SIG-M5 treated with dmso at 0.1 percent for 504 hours (cell line): Measurements from ENCODE around the gene PSMG4.

ENCODE experiments used
- DNase-seq: peaks from one replicate; lab custom pipeline; 2025; ENCODE audit not compliant: unreplicated experiment; lab: John Stamatoyannopoulos, UW

Gene PSMG4

DNA sequence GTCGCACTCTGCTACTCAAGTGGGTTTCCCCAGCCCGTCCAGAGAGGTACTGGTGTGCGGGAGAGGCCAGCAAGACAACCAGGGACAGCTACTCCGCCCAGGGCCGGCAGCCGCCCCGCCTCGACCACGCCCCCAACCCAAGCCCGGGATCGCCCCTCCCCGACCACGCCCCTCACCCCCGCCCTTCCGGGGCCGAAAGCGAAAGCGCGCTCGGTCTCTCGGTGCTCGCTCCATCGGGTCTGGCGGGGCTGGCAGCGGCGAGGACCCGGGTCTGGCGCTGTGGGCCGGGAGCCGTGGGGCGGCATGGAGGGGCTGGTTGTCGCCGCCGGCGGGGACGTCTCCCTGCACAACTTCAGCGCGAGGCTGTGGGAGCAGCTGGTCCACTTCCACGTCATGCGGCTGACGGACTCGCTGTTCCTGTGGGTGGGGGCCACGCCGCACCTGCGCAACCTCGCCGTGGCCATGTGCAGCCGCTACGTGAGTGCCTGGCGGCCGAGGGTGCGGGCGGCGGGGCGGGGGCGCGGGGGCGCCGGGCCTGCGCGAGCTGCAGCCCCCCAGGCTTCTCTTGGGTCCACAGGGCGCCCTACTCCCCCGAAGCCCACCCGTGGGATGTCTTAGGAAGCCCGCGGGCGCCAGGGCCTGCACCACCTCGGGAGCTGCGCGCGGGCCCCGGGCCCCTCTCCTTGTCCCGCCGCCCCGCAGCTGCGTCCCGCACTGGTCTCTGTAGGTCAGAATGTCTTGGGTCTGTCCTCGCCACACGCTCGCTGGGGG lies at the start of gene PSMG4:
Gene PSMG4 (plus strand): TSS at position 228 of the 771 bp plus-strand sequence. CDS start 76 bp downstream, at position 304.
- peak; percentile 71 for DNase-seq

DNA sequence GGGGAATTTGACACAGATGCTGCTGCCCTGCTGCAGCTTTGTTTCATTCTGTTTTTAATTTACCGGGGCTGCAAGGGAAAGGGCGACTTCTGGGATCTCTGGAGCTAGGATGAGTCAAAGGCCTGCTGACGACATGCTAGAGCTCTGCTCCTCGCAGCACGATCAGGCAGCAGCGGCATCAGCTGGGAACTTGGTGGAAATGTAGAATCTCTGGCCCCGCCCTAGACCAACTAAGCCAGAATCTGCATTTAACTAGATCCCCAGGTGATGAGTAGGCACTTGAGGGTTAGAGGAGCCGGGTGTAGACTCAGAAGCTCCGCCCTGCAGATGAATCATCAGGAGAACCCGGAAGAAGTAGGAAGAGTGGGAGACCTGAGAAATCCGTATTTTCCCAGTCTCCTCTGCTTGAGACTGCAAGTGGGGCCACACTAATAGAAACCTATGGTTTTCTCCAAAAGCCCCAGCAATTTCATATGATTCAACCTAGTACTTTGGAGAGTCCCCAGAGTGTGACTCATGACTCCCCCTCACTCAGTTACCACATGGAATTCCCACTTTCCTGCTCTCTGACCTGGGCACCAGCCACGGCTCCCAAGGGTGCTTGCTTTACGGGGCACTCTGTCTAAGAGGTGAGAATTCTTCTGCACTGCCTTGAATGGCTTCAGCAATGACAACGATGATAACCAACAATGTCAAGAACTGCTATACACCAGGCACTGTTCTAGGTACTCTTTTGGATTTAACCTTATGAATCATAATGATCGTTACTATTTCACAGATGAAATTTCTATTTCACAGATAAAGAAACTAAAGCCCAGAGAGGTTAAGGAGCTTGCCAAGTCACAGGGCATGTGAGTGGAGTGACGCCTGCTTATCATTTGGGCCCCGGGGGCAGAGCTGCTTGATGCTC lies 49.4 kb upstream of the PSMG4 start:
- DNase-seq = peak; percentile 68

DNA sequence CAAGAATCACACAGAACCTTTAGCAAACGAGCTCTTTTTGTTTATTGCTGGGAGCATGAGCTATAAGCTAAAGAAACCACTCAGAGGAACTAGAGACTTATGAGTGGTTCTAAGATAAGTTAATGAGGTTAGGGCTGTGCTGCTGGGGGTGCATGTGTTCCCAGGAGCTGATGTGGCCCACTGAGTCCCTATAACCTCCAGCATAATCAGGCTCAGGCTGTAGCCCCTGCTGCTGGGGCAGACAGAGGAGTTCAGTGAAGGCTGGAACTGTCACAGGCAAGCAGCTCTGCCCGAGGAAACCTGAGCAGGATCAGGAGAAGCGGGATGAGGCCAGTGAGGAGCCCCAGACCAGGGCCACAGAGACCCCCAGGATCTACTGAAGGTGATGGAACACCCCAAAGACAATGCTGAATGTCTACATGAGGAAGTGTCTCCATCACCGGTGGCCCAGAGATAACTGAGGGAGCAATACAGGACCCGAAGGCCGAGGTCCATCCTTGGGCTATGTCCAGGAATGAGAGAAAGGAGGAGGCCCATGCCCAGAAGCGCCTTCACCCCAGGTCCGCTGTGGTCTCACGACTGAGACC lies 48.6 kb upstream of the PSMG4 start:
- DNase-seq = no peak

- no peak for DNase-seq
These were observed 47.1 kb upstream of the PSMG4 start for GRCh38 chr6:3211681-3212080.

- DNase-seq = no peak
These were observed 46.5 kb upstream of the PSMG4 start for GRCh38 chr6:3212261-3212660.

DNA sequence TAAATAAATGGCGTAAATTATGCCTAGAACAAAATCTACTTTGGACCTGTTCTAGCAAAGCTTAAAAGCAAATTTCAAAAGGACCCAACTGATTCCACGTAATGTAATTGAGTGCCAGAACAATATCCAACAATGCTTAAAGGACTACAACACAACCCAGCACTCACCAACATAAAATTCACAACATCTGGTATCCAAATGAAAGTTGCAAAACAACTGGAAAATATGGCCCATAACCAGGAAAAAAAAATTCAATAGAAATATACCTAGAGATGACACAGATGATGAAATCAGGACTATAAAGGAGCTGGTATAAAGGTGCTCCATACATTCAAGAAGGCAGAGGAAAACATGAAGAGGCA lies 45.4 kb upstream of the PSMG4 start:
- DNase-seq = no peak

DNA sequence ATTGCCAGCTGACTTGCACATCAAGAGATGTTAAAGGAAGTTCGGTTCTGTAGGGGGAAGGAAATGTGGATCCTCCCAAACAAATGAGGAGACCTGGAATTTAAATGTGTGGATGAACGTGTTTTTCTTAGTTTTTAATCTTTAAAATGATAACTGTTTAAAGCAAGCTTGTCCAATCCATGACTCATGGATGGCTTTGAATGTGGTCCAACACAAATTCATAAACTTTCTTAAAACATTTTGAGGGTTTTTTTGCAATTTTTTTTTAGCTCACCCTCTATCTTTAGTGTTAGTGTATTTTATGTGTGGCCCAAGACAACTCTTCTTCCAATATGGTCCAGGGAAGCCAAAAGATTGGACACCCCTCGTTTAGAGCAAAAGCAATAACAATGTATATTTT lies 43.8 kb upstream of the PSMG4 start:
- DNase-seq = no peak

DNA sequence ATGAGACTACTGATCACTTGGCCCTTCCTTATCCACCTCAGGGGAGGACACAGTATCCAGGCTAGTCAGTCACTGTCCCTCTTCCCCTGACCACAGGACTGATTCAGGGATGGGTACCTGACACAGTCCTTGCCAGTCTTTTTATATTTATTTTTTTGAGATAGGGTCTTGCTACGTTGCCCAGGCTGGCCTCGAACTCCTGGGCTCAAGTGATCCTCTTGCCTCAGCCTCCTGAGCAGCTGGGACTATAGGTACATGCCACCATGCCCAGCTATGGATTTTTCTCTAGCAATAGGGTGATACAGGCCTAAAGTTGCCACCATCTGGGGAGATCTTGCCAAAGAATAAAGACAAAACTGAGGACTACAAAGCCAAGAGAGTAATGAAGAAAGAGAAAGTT lies 41.5 kb upstream of the PSMG4 start:
- no peak for DNase-seq

DNA sequence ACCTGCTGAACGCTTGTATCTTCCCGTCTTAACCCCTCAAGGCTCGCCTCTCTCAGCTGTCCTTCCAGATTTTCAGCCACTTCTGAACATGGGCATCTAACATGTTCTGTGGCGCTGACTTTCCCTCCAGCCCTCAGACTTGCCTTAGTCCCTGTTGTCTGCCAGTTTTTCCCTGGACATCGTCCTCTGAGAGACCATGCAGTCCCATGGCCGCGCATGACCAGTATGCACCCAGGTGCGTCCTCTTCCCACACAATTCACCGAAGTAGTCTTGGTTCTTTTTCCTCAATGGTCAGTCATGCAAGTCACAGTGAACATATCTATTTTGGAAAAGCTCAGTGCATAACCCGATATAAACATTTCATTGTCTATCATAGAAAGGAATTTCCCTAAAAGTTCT lies 40.5 kb upstream of the PSMG4 start:
- no peak for DNase-seq

DNA sequence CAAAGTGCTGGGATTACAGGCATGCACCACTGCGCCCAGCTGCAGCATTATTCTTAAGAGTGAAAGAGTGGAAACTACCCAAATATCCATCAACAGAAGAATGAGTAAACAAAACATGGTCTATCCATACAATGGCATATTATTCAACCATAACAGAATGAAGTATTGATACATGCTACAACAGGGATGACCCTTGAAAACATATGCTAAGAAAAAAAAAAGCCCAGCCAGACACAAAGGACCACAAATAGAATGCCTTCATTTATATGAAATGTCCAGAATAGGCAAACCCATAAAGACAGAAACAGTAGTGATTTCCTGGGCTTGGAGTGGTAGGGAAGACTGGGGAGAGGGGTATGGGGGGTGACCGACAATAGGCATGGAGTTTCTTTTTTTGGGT lies 38.4 kb upstream of the PSMG4 start:
- no peak for DNase-seq

GRCh38 chr6:3221578-3221977 lies 37.2 kb upstream of the PSMG4 start:
- no peak for DNase-seq

- no peak for DNase-seq
These were observed 36.2 kb upstream of the PSMG4 start for GRCh38 chr6:3222506-3223038.

DNA sequence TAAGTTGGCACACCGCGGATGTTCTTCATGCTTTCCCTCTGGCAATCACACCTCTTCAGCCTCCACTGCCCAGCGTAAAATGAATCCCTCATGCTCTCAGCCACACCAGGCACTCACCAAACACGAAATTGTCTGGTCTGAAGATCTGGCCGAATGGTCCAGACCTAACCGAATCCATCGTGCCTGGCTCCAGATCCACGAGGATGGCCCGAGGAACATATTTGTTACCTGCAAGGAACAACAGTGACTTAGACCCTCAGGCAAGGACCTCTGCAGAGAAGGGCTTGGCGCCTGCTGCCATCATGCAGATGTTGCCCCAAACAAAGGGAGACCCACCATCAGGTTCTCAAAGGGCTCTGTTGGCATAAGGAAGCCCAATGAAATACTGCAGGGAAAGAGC lies 32.7 kb upstream of the PSMG4 start:
- no peak for DNase-seq

GRCh38 chr6:3226481-3227362 lies 32.0 kb upstream of the PSMG4 start:
- DNase-seq = peak; percentile 14

- no peak for DNase-seq
These were observed 31.2 kb upstream of the PSMG4 start, which contains the start of gene TUBB2B for GRCh38 chr6:3227363-3228045. Gene TUBB2B, minus strand, starts transcription at chr6:3227653. Its CDS starts 110 bp downstream, at chr6:3227543.

DNA sequence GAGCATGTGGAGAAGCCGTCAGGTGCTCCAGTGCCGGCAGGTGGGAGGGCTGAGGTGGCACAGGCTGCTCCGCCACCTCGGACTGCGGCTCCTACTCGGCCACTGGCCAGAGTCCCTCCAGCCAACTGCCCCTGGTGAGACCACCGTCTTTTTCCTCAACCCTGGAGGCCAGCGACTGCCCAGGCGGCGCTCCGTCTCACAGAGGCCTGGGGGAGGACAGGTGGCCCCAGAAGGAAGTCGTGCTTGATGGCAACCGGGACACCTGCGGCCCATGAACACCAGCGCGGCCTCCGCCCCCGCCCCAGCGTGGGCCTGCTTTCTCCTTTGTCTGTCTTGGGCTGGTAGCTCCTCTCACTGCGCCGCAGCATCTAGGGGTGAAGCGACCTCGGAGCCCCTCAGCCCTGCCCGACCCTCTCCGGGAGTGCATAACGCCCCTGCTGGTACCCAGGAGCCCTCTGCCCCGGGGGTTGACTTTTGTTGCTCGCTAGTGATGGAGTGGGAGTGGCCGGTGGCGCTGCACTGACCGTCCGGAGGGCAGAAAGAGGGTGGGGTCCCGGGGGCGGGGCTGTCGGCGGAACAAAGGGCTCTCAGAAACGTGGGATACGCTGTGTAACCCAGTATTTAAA lies 30.6 kb upstream of the PSMG4 start:
- no peak for DNase-seq

DNA sequence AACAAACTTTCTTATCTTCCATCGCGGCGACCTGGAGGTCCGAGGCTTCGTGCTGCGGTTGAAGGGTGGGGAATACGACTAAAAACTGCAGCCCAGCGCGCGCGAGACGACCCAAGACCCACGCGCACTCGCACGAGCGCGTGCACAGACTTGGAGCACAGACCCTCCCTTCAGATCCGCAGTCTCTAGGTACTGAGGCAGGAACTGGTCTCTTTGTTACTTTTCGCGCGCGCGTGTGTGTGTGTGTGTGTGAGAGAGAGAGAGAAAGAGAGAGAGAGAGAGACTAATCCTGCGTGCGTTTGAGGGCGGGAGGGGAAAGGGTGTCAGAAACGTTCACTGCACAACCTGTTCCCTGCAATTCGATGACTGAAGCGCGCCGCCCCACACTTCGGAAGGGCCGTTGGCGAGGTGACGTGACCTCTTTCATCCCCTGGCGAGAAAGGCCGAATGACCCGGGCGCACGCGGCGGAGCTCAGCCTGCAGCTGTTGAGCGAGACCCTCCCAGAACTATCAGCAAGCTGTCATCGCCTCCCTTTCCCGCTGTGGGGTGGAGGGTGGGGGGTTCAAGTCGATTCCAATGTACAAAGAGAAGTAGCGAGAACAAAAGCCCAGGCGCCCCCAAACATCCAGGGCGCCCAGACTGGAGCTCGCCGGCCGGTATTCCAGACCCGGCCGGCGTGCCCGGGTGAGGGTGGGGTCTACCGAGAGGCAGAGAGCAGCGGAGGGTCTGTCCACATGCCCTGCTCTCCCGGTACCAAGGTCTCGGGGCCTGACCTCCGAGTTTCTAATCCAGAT lies 29.8 kb upstream of the PSMG4 start:
- DNase-seq = no peak

GRCh38 chr6:3229566-3230178 lies 29.1 kb upstream of the PSMG4 start:
- DNase-seq = no peak
